Lower leg skin (tissue), 3 donors: ENCODE measurements around the gene TEKT3.

ENCODE experiments used
- POLR2A ChIP-seq, 2 donors: fragments of 450-650 bp; IDR thresholded peaks; one replicate each; pipeline ENCODE4 v1.6.1; 2016 to 2017; ENCODE audit warnings: antibody characterized with exemption in 2 of 2, mild to moderate bottlenecking in 1 of 2, moderate library complexity in 1 of 2
- TF ChIP-seq, protein P1 (sequence below), 3 donors: fragments of 450-650 bp; IDR thresholded peaks; one replicate each; pipeline ENCODE4 v1.5.1; 2016; ENCODE audit warnings: antibody characterized with exemption in 3 of 3, mild to moderate bottlenecking in 3 of 3, moderate library complexity in 2 of 3

DNA sequence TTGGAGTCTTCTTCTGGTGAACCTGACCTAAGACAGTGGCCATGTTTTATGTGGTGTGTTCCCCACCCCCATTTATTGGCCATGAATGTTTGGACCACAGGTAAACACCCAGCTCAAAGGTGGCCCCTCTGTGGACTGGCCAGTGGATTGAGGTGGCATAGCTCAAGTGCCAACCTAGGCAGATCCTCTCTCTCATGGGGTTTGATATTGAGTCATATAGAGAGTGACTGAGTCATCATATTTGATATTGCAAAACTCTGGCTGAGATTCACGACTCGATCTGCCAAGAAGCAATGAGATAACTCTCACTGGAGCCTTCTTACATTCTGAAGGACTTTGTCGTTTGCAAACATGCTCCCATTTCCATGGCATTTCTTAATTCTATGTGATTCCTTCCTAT lies 10.5 kb upstream of the TEKT3 start:
- TF ChIP-seq, protein P1, sequence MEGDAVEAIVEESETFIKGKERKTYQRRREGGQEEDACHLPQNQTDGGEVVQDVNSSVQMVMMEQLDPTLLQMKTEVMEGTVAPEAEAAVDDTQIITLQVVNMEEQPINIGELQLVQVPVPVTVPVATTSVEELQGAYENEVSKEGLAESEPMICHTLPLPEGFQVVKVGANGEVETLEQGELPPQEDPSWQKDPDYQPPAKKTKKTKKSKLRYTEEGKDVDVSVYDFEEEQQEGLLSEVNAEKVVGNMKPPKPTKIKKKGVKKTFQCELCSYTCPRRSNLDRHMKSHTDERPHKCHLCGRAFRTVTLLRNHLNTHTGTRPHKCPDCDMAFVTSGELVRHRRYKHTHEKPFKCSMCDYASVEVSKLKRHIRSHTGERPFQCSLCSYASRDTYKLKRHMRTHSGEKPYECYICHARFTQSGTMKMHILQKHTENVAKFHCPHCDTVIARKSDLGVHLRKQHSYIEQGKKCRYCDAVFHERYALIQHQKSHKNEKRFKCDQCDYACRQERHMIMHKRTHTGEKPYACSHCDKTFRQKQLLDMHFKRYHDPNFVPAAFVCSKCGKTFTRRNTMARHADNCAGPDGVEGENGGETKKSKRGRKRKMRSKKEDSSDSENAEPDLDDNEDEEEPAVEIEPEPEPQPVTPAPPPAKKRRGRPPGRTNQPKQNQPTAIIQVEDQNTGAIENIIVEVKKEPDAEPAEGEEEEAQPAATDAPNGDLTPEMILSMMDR (IDR thresholded peaks at IDR 0.05): no peak
- no peak for TF ChIP-seq POLR2A (IDR thresholded peaks at IDR 0.05)
